ENCODE measurements around the gene ITPA. TPM values are rescaled to one million over a fixed set of nuclear protein-coding genes. Genes with fewer than 3 reads are reported as not detected.
A peak's percentile ranks its signal among the peaks of the same experiment; 100 is the strongest.

Gene ITPA
- total RNA-seq, result 36.3 TPM

GRCh38 chr20:3209257-3209945, at the start of gene ITPA:
Gene ITPA (plus strand): TSS chr20:3209498. CDS start chr20:3209552, 54 bp downstream.
- DNase-seq, result peak; percentile 41

GRCh38 chr20:3160418-3160817, 48.9 kb upstream of the ITPA start:
- DNase-seq, result no peak

- no peak for DNase-seq
Observed at GRCh38 chr20:3161316-3162079, 47.8 kb upstream of the ITPA start.

GRCh38 chr20:3162080-3162611, 47.2 kb upstream of the ITPA start:
- DNase-seq, result no peak

GRCh38 chr20:3163099-3164042, 45.9 kb upstream of the ITPA start:
- no peak for DNase-seq

- DNase-seq, result no peak
Observed at GRCh38 chr20:3164043-3164762, 45.1 kb upstream of the ITPA start.

- no peak for DNase-seq
Observed at GRCh38 chr20:3164763-3165410, 44.4 kb upstream of the ITPA start.

GRCh38 chr20:3165473-3166337, 43.6 kb upstream of the ITPA start:
- peak; percentile 58 for DNase-seq

- no peak for DNase-seq
Observed at GRCh38 chr20:3166338-3166912, 42.9 kb upstream of the ITPA start.

- DNase-seq, result no peak
Observed at GRCh38 chr20:3166913-3167342, 42.4 kb upstream of the ITPA start.

GRCh38 chr20:3167738-3168078, 41.6 kb upstream of the ITPA start:
- no peak for DNase-seq

GRCh38 chr20:3168079-3168828, 41.0 kb upstream of the ITPA start:
- DNase-seq, result no peak

- DNase-seq, result no peak
Observed at GRCh38 chr20:3168829-3169590, 40.3 kb upstream of the ITPA start.

GRCh38 chr20:3171391-3172125, 37.7 kb upstream of the ITPA start:
- DNase-seq, result no peak

GRCh38 chr20:3172126-3172932, 37.0 kb upstream of the ITPA start:
- no peak for DNase-seq

GRCh38 chr20:3172933-3173609, 36.2 kb upstream of the ITPA start, which contains the start of gene LZTS3:
Gene LZTS3 (minus strand): TSS chr20:3173549. CDS start chr20:3167163, 6,386 bp downstream.
- peak; percentile 66 for DNase-seq
